Rectal smooth muscle tissue (tissue), 1 donor: ENCODE results near the gene MIA3.

Experiments
- H3K27ac ChIP-seq: one replicate; pipeline ENCODE4 v1.7.0; 2013; ENCODE audit warnings: low read depth, low read length, inconsistent platforms
- H3K27me3 ChIP-seq: one replicate; pipeline ENCODE4 v1.7.0; 2013; ENCODE audit warnings: low read length; ENCODE audit not compliant: control insufficient read depth, insufficient read depth
- H3K36me3 ChIP-seq: one replicate; pipeline ENCODE4 v1.7.0; 2013; ENCODE audit warnings: low read length; ENCODE audit not compliant: control insufficient read depth, insufficient read depth
- H3K4me1 ChIP-seq: one replicate; pipeline ENCODE4 v1.7.0; 2013; ENCODE audit warnings: low read length; ENCODE audit not compliant: control insufficient read depth, insufficient read depth
- H3K4me3 ChIP-seq: one replicate; pipeline ENCODE4 v1.7.0; 2013; ENCODE audit warnings: low read length
- H3K9ac ChIP-seq: one replicate; pipeline ENCODE4 v1.7.0; 2013; ENCODE audit warnings: low read length

The MIA3 gene

GRCh38 chr1:222618001-222618879 is at the start of gene MIA3:
MIA3 (plus strand) TSS chr1:222618097; CDS start chr1:222618111, 14 bp downstream.
- peak within 1 kb of the TSS; percentile 89 for H3K4me3 ChIP-seq
- peak within 1 kb of the TSS; percentile 75 for H3K27ac ChIP-seq
- H3K9ac ChIP-seq: peak within 1 kb of the TSS; percentile 7
- no peaks in the 10 kb centered on the region for H3K27me3 ChIP-seq
- peaks cover 9% of the 10 kb centered on the region for H3K4me1 ChIP-seq
- H3K36me3 ChIP-seq: no peaks in the 10 kb centered on the region

- Histone ChIP-seq H3K27ac (no peak overlapping the region), H3K9ac (no peak overlapping the region), H3K4me3 (no peak overlapping the region), H3K36me3 (peaks cover 8% of the 10 kb centered on the region), H3K27me3 (no peaks in the 10 kb centered on the region), H3K4me1 (no peaks in the 10 kb centered on the region)
Measured at GRCh38 chr1:222570837-222571236, 47.1 kb upstream of the MIA3 start.

- H3K27me3 ChIP-seq: no peaks in the 10 kb centered on the region
Measured at GRCh38 chr1:222579316-222579715, 38.6 kb upstream of the MIA3 start.

GRCh38 chr1:222582099-222582774 is 35.7 kb upstream of the MIA3 start:
- H3K36me3 ChIP-seq: no peaks in the 10 kb centered on the region
- H3K4me1 ChIP-seq: no peaks in the 10 kb centered on the region
- no peak overlapping the region for H3K9ac ChIP-seq
- H3K4me3 ChIP-seq: no peak overlapping the region
- H3K27me3 ChIP-seq: no peaks in the 10 kb centered on the region
- H3K27ac ChIP-seq: no peak overlapping the region

More at GRCh38 chr1:222579316-222579715, 38.6 kb upstream of the MIA3 start:
- peaks cover 3% of the 10 kb centered on the region for H3K36me3 ChIP-seq
- no peaks in the 10 kb centered on the region for H3K4me1 ChIP-seq
- no peak overlapping the region for H3K9ac ChIP-seq
- no peak overlapping the region for H3K27ac ChIP-seq
- no peak overlapping the region for H3K4me3 ChIP-seq

GRCh38 chr1:222583079-222583478 is 34.8 kb upstream of the MIA3 start:
- no peaks in the 10 kb centered on the region for H3K36me3 ChIP-seq
- no peak overlapping the region for H3K9ac ChIP-seq
- no peaks in the 10 kb centered on the region for H3K27me3 ChIP-seq
- no peak overlapping the region for H3K27ac ChIP-seq
- H3K4me1 ChIP-seq: no peaks in the 10 kb centered on the region
- H3K4me3 ChIP-seq: no peak overlapping the region

- Histone ChIP-seq H3K27me3 (no peaks in the 10 kb centered on the region), H3K4me3 (no peak overlapping the region), H3K27ac (no peak overlapping the region), H3K36me3 (no peaks in the 10 kb centered on the region), H3K4me1 (peaks cover 10% of the 10 kb centered on the region), H3K9ac (no peak overlapping the region)
Measured at GRCh38 chr1:222586842-222587241, 31.1 kb upstream of the MIA3 start.

- H3K36me3 ChIP-seq: no peaks in the 10 kb centered on the region
- H3K4me1 ChIP-seq: peaks cover 10% of the 10 kb centered on the region
- H3K4me3 ChIP-seq: no peak overlapping the region
- no peak overlapping the region for H3K27ac ChIP-seq
- H3K9ac ChIP-seq: no peak overlapping the region
- no peaks in the 10 kb centered on the region for H3K27me3 ChIP-seq
Measured at GRCh38 chr1:222588135-222588534, 29.8 kb upstream of the MIA3 start.

- Histone ChIP-seq H3K4me1 (peaks cover 10% of the 10 kb centered on the region), H3K27ac (peak within 1 kb of the TSS; percentile 76), H3K9ac (peak within 1 kb of the TSS; percentile 75), H3K27me3 (no peaks in the 10 kb centered on the region), H3K4me3 (peak within 1 kb of the TSS; percentile 67), H3K36me3 (no peaks in the 10 kb centered on the region)
Measured at GRCh38 chr1:222589462-222590302, 28.2 kb upstream of the MIA3 start, which contains the start of gene TAF1A. TAF1A (minus strand) TSS chr1:222589933.

- Histone ChIP-seq H3K27me3 (no peaks in the 10 kb centered on the region), H3K27ac (no peak overlapping the region), H3K4me1 (peaks cover 10% of the 10 kb centered on the region), H3K4me3 (no peak overlapping the region), H3K9ac (no peak overlapping the region), H3K36me3 (no peaks in the 10 kb centered on the region)
Measured at GRCh38 chr1:222592171-222592570, 25.7 kb upstream of the MIA3 start.

- peaks cover 6% of the 10 kb centered on the region for H3K4me1 ChIP-seq
- H3K36me3 ChIP-seq: no peaks in the 10 kb centered on the region
- H3K4me3 ChIP-seq: no peak overlapping the region
- H3K27me3 ChIP-seq: no peaks in the 10 kb centered on the region
- no peak overlapping the region for H3K27ac ChIP-seq
- H3K9ac ChIP-seq: no peak overlapping the region
Measured at GRCh38 chr1:222594789-222595188, 23.1 kb upstream of the MIA3 start.

GRCh38 chr1:222596696-222597095 is 21.2 kb upstream of the MIA3 start:
- Histone ChIP-seq H3K36me3 (no peaks in the 10 kb centered on the region), H3K27ac (no peak overlapping the region), H3K4me3 (no peak overlapping the region), H3K9ac (no peak overlapping the region), H3K27me3 (no peaks in the 10 kb centered on the region), H3K4me1 (no peaks in the 10 kb centered on the region)

- Histone ChIP-seq H3K36me3 (no peaks in the 10 kb centered on the region), H3K4me3 (no peak overlapping the region), H3K27me3 (no peaks in the 10 kb centered on the region), H3K27ac (no peak overlapping the region), H3K4me1 (no peaks in the 10 kb centered on the region), H3K9ac (no peak overlapping the region)
Measured at GRCh38 chr1:222600281-222600680, 17.6 kb upstream of the MIA3 start.
